Right renal cortex interstitium (tissue), 3 donors: ENCODE results near the gene KLHL17. TPM values are rescaled to one million over a fixed set of nuclear protein-coding genes. Genes with fewer than 3 reads are reported as not detected.

ENCODE experiments used
- DNase-seq, 3 donors: peaks; one replicate each; pipeline ENCODE4 v3.0.0-alpha.2; 2013; ENCODE audit warnings: low read depth in 3 of 3, low spot score in 2 of 3
- polyA plus RNA-seq, 3 donors: library from polyadenylated mRNA; unstranded; fragments of 120-200 nt; gene quantifications; one replicate each; pipeline ENCODE4 v1.2.1, GENCODE V29; 2013; ENCODE audit not compliant: insufficient read length in 3 of 3

The KLHL17 gene
- polyA plus RNA-seq = 1 to 10 TPM; 6.5 to 8.0 (median 6.5) TPM

DNA sequence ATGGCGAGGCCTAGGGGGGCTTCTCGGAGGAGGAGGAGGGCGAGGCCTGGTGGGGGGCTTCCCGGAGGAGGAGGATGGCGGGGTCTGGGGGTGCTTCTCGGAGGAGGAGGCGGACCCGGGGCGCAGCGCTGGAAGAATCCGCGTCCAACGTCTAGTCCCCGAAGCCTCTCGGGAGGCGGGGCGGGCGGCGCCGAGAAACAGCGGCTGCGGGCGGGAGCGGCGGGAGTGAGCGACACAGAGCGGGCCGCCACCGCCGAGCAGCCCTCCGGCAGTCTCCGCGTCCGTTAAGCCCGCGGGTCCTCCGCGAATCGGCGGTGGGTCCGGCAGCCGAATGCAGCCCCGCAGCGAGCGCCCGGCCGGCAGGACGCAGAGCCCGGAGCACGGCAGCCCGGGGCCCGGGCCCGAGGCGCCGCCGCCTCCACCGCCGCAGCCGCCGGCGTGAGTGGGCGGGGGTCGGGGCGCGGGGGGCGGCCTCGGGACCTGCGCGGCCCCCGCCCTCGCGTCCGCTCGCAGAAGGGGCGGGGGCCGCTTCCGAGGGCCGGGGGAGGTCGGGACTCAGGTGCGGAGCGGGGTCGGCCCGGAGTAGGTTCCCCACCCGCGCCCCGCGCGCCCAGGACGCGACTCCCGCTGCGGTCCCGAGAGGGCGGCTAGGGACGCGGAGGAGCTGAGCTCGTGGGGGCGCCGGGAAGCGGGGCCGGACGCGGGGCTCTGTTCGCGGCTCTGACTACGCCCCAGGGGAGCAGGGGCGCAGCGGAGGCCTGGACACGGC is at the start of gene KLHL17:
Gene KLHL17 (plus strand): TSS at position 222 of the 769 bp plus-strand sequence. CDS start 110 bp downstream, at position 332.
- DNase-seq = no peak

DNA sequence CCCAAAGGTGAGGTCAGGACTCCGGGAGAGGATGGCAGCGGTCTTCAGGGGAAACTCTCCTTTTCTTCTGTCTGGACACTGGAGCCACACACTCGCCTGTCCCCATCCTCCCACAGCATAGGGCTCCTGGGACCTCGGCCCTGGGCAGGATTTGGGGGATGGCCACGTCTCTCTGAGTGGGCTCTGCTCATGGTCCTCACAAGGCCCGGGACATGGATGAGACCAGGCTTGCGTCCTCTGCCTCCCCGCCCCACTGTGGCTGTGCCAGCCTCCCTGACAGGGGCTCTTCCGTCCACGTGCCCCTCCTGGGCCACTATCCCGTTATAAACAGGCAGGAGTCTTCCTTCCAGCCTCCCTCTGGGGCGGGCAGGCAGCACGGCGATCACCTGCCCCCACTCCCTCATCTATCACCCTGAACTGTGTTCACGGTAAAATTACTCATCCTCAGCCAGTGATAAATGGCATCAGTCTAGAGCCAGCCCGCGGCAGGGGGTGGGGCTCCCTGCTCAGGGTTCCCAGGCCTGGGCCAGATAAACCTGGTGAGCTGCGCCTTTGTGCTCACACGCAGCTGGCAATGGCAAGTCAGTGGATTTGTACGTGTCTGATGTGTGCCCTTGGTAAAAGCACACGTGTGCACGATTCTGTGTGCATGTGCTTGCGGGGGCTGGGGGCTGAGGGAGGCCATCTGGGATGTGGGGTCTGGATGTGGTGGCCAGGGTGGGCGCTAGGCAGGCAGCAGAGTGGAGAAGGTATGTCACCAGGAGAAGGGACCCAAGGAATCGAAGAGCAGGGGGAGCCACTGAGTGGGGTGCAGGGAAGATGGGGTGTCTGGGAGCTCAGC is 49.3 kb upstream of the KLHL17 start:
- DNase-seq = no peak

DNA sequence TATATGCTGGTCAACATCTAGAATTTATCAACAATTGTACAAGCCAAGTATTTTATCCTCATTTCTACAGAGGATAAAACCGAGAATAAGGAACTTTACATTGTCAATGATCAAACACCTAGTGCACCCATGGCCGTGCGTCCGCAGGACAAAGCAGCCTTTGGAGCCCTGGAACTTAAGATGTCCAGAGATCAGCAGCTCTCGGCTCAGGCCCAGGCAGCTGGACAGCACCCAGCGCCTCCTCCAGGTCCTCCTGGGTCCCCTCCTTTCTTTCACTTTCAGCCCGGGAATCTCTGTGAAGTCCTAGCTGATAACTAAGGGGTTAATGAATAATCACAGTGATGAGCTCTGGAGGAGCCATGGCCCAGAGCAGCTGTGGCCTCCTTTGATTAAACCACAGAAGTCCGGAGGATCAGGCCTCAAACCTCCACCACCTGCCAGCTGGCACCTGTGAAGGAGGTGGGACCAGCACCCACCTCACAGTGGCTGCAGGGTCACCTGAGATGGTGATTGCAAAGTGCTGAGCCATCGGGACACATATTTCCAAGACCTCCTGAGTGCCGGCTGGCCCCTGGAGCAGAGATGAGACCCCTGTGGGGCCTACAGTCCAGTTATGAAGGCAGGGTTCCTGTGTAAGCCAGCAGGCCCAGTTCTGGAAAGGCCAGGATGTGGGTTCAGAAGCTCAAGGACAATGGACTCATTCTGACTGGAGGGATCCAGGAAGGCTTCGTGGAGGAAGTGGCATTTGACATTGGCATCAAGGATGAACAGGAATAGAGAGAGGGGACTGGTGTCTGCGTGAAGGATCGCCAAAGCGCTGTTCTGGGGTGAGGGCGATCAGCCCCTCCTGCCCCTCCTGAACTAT is 48.3 kb upstream of the KLHL17 start:
- DNase-seq = no peak

DNA sequence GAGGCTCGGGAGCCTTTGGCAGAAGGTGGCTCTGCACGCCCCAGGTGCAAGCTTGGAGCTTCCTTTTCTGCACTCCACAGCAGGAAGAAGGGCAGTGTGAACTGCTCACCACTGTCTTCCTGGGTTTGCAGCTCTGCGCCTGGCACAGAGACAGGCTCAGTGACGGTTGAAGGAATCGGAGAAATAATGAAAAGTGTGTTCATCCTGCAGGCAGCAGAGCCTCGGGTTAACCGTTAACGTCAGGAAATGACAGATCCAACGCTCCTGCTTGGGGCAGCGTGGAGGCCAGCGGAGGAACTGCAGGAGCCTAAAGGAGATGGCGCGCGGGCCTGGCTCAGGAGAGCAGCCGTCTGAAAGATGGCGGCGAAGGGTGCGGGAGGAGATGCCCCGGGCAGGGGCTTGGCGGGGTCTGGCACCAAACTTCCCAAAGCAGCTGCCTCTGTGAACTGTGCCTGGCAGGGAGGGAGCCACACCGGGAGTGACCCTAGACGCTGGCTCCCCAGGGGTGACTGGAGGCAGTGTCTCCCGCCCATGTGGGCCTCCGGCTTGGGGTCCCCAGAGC is 47.6 kb upstream of the KLHL17 start:
- no peak for DNase-seq

DNA sequence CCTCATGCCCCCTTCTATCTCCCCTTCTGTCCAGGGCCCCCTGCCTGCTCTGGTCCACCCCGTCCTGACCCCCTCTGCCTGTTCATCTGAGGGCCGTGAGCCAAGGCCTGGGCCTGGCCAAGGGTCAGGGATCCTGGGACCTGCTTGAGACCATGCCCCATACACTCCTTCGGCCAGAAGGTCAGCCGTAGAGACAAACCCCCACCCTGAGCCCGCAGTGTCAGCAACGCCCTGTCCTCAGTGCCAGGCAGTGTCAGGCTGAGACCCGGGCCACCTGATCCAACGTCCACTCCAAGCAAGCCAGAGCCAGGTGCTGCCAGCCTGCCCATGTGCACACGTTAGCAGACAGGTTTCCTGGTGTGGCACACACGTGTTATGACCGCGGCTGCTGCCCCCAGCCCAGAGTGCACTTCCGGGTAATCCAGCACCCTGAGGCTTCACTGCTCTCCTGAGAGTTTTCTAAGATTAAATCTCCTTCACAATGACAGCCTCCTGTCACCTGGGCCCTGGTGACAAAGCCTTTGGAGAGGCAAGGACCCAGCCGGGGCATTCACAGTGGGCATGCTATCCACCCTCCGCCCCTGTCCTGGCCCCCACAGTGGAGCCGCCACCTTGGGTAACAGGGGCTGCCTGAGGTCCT is 46.8 kb upstream of the KLHL17 start:
- DNase-seq = no peak

DNA sequence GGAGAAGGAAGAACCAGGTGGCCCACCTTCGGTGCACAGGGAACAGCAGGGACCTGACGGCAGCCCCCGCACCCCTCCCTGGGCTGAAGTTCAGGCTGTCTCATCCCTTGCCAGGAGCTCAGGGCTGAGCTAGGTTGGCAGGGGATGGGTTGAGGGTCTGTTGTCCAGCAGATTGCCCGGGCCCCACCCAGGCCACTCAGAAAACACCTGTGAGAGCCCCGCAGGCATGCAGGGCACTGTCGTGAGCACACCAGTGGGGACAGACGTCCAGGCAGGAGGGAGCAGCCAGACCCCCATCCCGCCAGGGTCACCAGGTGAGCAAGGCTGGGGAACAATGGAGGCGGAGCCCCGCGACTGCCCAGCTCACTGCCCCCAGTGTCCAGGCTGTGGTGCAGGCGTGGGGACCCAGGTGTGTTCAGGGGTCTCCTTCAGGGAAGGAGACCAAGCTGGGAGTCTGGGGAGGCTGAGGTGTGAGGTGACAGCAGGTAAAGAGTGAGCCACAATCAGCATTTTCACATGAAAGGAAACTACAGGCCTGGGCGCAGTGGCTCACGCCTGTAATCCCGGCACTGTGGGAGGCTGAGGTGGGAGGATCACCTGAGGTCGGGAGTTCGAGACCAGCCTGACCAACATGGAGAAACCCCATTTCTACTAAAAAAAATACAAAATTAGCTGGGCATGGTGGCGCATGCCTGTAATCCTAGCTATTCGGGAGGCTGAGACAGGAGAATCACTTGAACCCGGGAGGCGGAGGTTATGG is 46.1 kb upstream of the KLHL17 start:
- DNase-seq = no peak

DNA sequence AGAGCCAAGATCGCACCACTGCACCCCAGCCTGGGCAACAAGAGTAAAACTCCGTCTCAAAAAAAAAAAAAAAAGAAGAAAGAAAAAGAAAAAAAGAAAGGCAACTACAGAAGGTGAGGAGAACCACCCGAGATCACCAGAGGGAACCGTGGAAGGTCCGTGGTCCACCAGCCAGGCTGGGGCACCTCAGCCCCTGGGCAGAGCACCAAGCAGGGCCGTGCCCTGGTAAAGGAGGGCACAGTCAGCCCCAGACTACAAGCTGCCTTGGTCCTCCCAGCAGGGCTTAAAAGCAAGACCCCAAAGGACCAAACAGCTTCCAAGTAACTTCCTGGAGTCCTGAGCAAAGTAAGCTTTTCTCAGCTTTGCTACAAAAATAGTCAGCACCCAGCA is 45.5 kb upstream of the KLHL17 start:
- DNase-seq = no peak

DNA sequence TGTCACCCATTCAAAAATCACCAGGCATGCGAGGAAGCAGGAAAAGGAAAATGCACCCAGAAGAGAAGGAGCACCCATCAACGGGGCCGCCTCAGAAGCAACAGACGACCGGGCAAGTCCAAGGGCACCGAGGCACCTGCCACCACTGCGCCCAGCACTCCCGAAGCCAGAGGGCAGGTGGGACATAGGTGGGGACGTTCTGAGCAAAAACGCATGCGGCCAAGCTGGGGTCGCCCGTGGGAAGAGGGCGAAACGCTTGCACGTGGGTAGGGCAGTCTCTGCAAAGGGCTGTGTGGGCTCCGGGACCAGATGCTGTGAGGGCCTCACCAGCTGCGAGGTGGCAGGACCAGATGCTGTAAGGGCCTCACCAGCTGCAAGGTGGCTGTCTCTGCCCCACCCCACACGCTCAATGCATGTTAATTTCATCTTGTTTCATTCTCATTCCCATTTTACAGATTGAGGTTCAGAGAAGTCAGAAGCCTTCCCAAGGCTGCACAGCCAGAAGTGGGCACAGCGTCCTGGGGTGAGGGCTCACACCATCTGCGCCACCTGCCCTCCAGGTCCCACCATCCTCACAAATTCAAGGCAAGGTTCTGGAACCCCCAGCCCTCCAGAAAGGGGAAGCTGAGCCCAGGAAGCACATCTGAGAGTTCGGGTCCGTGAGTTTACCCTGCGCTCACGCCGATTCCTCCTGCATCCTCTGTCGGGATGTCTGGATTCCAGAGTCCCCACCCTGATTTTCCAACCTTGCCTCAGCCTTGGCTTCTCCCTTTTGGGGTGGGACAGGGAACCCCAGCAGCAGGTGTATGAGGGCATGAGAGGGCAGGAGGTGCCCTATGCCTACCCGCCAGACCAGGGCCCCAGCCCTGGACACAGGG is 44.9 kb upstream of the KLHL17 start:
- DNase-seq = no peak

DNA sequence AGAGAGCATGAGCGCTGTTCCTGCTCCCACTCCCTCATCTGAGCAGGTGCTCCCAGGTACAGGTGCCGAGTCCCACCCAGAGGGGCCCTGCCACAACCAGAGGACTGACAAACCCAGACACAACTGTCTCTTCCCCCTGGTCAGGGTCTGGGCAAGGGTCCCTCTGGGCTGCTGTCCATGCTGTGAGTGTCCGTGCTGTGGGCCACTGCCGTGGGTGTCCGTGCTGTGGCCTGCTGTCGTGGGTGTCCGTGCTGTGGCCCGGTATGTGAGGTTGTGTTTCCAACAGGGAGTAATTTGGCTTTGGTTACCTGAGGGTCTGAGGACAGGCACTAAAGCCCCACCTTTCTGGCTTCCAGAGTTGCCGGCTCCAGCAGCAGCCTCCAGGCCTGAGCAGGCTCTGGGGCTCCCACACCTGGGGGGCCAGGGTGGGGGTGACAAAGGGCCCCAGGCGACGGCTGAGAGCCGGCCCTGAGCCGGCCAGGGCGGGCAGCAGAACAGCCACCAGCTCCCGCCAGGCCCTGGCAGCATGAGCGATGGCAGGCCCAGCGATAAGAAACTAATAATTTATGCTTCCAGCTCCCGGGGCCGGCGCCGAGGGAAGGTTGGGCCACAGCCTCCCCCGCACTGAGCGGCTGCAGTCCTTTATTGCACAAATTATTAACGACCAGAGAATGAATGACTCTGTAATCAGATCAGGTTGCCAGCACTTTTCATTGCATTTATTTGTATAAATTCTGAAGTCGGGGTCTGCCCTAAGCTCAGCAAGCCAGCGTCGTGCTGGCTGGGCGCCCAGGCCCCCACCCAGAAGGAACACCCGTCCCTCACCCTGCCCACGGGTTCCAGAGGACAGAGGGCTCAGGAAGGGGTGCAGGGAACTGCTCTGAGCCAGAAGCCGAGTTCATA is 44.0 kb upstream of the KLHL17 start:
- no peak for DNase-seq

DNA sequence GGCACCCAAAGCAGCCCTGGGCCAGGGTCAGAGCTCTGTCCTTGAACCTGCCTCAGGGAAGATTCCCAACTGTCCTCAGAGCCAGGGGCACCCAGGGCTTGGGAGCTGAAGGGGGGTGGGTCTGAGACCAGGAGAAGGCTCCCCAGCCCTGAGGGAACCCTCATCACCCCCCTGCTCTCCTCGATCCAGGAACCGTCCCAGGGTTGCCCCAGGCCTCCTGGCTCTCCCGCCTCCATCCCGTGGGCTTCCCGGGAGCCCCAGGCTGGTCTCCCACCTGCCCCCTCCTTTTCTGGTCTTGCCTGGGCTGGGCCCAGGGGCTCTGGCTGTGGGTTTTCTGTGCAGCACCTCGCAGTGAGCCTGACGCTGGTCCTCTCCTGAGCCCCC is 43.3 kb upstream of the KLHL17 start:
- no peak for DNase-seq

DNA sequence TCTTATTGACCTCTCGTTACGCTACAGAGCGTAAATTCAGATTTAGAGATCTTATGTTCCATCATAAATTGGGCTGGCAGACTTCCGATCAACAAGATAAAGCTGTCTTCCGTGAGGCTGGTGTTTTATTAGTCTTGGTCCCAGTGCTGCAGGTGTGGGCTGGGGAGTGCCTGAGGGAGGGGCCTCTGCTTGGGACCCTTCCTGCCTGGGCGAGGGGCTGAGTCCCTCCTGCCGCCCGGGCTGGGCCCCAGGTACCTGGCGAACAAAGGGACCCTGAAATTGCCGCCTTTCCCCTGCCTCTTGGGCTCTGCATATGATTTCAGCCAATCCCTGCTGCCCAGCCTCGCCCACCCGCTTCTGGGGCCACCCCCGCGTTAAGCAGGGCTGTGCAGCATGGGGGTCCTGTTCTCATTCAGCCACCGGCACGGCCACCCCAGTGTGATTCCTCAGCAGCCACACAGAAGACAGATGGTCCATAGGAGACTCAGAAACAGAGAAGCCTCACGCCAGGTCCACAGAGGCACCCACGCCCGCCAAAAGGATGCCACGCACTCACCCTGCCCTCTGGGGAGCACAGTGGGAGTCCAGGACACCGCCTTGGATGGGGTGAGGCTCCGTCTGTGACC is 42.8 kb upstream of the KLHL17 start:
- no peak for DNase-seq

DNA sequence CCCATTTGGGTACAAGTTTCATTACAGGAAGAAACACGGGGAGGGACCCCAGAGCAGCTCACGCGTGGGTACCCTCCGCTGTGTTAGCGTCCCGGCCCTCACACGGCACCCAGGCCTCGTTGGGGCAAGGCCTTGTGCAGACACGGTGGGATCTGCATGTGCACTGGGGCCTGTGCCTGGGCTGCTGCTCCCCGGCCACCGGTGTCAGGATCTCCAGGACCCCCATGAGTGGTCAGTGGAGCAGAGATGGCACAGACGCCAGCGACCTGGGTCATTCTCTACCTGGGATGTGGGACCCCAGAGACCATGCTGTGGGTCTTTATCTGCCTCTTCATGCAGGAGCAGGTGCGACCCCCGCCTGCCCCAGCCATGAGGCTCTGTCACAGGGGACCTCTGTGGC is 42.0 kb upstream of the KLHL17 start:
- DNase-seq = no peak

DNA sequence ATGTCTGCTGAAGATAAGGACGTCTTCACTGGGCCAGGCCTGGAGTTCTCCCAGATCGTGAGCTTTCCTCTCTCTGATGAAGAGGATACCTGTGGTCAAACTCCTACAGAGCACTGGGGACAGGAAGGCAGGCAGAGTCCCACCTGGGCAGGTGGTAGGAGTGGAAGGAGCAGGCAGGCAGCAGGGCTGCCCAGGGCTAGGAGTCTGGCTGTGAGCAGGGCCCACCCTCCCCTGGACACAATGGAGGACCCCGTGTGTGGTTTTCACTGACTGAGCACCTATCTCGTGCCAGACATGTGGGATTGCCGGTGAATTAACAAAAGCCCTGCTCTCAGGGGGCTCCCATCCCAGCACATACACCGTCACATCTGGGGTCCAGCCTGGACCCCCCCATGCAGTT is 41.5 kb upstream of the KLHL17 start:
- DNase-seq = no peak

DNA sequence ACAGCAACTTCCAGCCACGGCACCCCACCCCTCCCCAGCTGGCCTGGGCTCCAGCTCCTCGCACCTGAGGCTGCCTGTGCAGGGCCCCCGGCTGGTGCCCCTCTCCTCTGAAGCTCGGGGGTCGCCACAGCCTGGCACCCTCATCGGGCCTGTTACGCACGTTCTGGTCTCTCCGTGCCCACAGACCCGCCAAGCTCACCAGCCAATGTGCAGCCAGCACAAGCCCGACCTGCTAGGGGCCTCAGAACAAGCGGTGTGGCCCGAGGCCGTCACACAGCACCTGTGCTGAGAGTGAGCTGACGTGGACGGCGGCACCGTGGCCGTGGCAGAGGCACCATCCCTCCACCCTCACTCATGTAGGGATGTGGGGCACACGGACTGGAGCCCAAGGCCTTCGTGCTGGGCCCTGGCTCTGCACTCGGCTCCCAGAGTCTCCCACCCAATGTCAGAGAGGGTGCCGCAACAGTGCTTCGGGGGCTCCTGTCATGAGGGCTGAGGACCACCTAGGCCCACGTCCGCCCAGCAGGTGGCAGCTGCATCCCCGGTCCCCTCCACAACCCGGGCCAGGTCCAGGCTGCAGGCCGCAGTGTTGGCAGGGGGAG is 41.0 kb upstream of the KLHL17 start:
- DNase-seq = no peak

DNA sequence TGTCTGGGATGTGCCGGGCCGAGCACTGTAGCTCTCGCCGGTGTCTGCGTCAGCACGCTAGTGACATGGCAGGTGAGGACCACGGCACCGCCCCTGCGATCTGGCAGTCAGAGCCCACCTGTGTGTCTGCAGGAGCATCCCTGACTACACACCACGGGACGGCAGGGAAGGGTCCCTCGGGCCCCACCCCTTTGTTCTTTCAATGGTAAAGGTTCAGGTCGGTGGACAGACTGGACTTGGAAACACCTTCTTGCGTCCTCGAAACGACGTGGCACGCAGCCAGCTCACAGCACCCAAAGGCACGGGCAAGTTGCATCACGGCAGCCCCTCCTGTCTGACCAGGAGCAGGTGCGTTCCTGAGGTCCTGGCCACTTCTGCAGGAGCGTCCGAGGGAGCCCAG is 40.4 kb upstream of the KLHL17 start:
- no peak for DNase-seq

DNA sequence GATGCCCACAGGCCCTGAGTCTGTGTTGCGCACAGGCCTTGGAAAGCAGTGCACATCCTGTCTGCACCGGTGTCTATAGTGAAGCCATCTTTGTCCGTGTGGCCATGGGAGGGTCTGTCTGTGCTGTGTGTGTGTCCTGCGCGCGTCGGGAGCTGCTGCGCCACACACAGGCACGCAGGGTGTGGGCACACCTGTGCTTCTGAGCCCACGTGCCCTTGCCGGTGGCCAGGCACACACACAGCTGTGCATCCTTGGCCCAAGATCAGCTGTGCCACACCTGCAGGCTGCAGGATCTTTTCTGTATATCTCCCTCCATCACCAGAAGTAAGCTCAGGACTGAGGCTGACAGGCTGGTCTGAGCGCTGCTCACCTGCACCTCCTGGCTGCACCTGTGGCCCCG is 39.9 kb upstream of the KLHL17 start:
- no peak for DNase-seq
